Measurements from ENCODE around the gene MSMP. TPM values are rescaled to one million over a fixed set of nuclear protein-coding genes. Genes with fewer than 3 reads are reported as not detected.

Gene MSMP
- total and polyA plus RNA-seq, 9 of the 15 experiments (the other 6 are each of a cell fraction or from before 2014, with no cell fraction given): 0.60 TPM; not detected in 8

- CTCF ChIA-PET (ENCODE audit: low intra/inter-chr PET ratio): no interaction called here
- no peak for FAIRE-seq
Observed at GRCh38 chr9:35778496-35778895, 24.4 kb upstream of the MSMP start.

More at GRCh38 chr9:35778496-35778895, 24.4 kb upstream of the MSMP start:
- Histone ChIP-seq H2AFZ (ENCODE audit: low read depth, low read length) (no peak overlapping the region), H3K9me3 (replicated peaks; ENCODE audit: control insufficient read depth, insufficient read depth, low read depth, low read length) (no peaks in the 10 kb centered on the region), H3K27ac (ENCODE audit: extremely low read depth, low read depth, low read length) (no peak overlapping the region), H3K4me2 (ENCODE audit: insufficient read depth, low read length) (no peak overlapping the region), H3K27me3 (ENCODE audit: control insufficient read depth in 2 of 2, insufficient read depth in 2 of 2, low read length in 2 of 2) (no peaks in the 10 kb centered on the region), H4K20me1 (replicated peaks; ENCODE audit: control insufficient read depth, insufficient read depth, low read length) (no peaks in the 10 kb centered on the region), H3K9ac (ENCODE audit: insufficient read depth in 1 of 2, low read depth in 2 of 2, low read length in 2 of 2) (no peak overlapping the region), H3K36me3 (ENCODE audit: control insufficient read depth, insufficient read depth, low read length) (peaks cover 3% of the 10 kb centered on the region; the same call in 1 of the 3 replicates), H3K9me1 (ENCODE audit: control insufficient read depth, insufficient read depth, low read length) (no peaks in the 10 kb centered on the region), H3K4me1 (replicated peaks in 1 of 2; ENCODE audit: control insufficient read depth in 2 of 2, insufficient read depth in 2 of 2, low read length in 2 of 2) (peaks cover 6 to 16% of the 10 kb centered on the region in 2 experiments; a peak in 4 of 5 replicates), H3K79me2 (ENCODE audit: control insufficient read depth, insufficient read depth, low read length) (no peaks in the 10 kb centered on the region), H3K4me3 (no peak overlapping the region)
- ATAC-seq (no peak), DNase-seq (ENCODE audit: extremely low read depth in 1 of 4, low spot score in 3 of 4) (no peak)
- no TSS peak for BruUV-seq (replicated peaks)
- in situ Hi-C loops (cut with MboI) (no loop called here), intact Hi-C loops (cut with micrococcal nuclease) (loop anchor here (5.0 kb wide), 1 partner anchor 41 kb away; no protein-coding TSS in a partner anchor)
- 79% methylated on average over 3 of the region's 3 CpGs for WGBS (ENCODE audit: insufficient coverage, low coverage, missing lambda C conversion rate)
- no peak for TF ChIP-seq ZNF274 (IDR thresholded peaks at IDR 0.05; ENCODE audit: borderline replicate concordance, low read depth, low read length)
- TF ChIP-seq HDAC8 (tag; IDR thresholded peaks at IDR 0.05): no peak
- no peak for TF ChIP-seq YY1 (IDR thresholded peaks at IDR 0.05; ENCODE audit: borderline replicate concordance in 1 of 3, control insufficient read depth in 1 of 3, extremely low read depth in 1 of 3, insufficient read depth in 3 of 3, insufficient read length in 1 of 3, insufficient replicate concordance in 2 of 3, low read depth in 1 of 3, low read length in 2 of 3)
- no peak for TF ChIP-seq KDM5B (IDR thresholded peaks at IDR 0.05; ENCODE audit: insufficient replicate concordance, low read depth, low read length)
- TF ChIP-seq USF2 (CRISPR knock-in tag; IDR thresholded peaks at IDR 0.05): no peak
- TF ChIP-seq PATZ1 (CRISPR knock-in tag; IDR thresholded peaks at IDR 0.05; ENCODE audit: borderline replicate concordance): no peak
- no peak for TF ChIP-seq CHD4 (IDR thresholded peaks at IDR 0.05; ENCODE audit: insufficient read depth, insufficient replicate concordance, low read depth, low read length, poor library complexity, severe bottlenecking)
- no peak for TF ChIP-seq PCBP2 (IDR thresholded peaks at IDR 0.05; ENCODE audit: low read depth, low read length, poor library complexity, severe bottlenecking)
- POLR2A ChIA-PET: interaction anchor here (0.6 to 2.0 kb wide), 3 partner anchors 9 to 23 kb away, joined by 3 to 5 read pairs (median 5); no protein-coding TSS in a partner anchor

Data from K562 (cell line).